DOHH2 (cell line): ENCODE data around the gene SAMD10.

Source experiments
- CTCF ChIP-seq: fragments of 200-600 bp; sonication (generic); IDR thresholded peaks from one replicate; pipeline ENCODE4 v1.5.1; 2014; ENCODE audit warnings: antibody characterized with exemption, mild to moderate bottlenecking, low read depth, low read length; ENCODE audit not compliant: poor library complexity, severe bottlenecking
- EZH2phosphoT487 ChIP-seq: fragments of 200-600 bp; sonication (generic); IDR thresholded peaks from 2 replicates; pipeline ENCODE4 v1.6.1; 2017; ENCODE audit warnings: borderline replicate concordance, mild to moderate bottlenecking, antibody characterized with exemption, low read length, moderate library complexity, mixed read lengths

GRCh38 chr20:64015635-64016034 lies 36.2 kb upstream of the SAMD10 start:
- TF ChIP-seq CTCF (no peak), EZH2phosphoT487 (no peak)
